A172 (cell line): Measurements from ENCODE around the gene AKAP12. TPM values are rescaled to one million over a fixed set of nuclear protein-coding genes. Genes with fewer than 3 reads are reported as not detected.
"Not testable (repeated sequence)": the region's sequence is repeated elsewhere in the genome, so short reads cannot be mapped to it uniquely, and the experiment has no call there.

Experiments
- DNase-seq: peaks from one replicate; pipeline ENCODE4 v3.0.0-alpha.2; 2015; ENCODE audit warnings: low spot score
- total RNA-seq: library from RNA; depleted of rRNA; stranded (reverse); fragments of >200 nt; shearing (Covaris generic); gene quantifications from 2 replicates; pipeline ENCODE4 v1.2.3, GENCODE V29; 2014

Gene AKAP12
- total RNA-seq, 1 experiment from 2014 or later: 172 TPM

- DNase-seq: no peak
Measured at GRCh38 chr6:151379933-151380847, 140.4 kb downstream of the AKAP12 start.

- no peak for DNase-seq
Measured at GRCh38 chr6:151380848-151381205, 141.1 kb downstream of the AKAP12 start.

- DNase-seq: no peak
Measured at GRCh38 chr6:151381722-151382121, 142.0 kb downstream of the AKAP12 start.

DNA sequence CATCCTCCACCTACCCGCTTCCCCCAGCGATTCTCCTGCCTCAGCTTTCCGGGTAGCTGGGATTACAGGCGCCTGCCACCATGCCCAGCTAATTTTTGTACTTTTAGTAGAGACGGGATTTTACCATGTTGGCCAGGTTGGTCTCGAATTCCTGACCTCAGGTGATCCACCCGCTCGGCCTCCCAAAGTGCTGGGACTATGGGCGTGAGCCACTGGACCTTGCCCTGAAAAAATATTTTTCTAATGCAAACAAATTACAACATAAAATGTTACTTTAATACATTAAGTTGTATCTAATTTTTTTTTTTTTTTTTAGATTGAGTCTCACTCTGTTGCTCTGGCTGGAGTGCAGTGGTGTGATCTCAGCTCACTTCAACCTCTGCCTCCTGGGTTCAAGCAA, 142.9 kb downstream of the AKAP12 start:
- not testable (repeated sequence) for DNase-seq

- no peak for DNase-seq
Measured at GRCh38 chr6:151384151-151384550, 144.4 kb downstream of the AKAP12 start.

GRCh38 chr6:151385177-151385576, 145.4 kb downstream of the AKAP12 start:
- DNase-seq: no peak

GRCh38 chr6:151387175-151387970, 147.6 kb downstream of the AKAP12 start:
- no peak for DNase-seq

- DNase-seq: no peak
Measured at GRCh38 chr6:151388236-151388635, 148.5 kb downstream of the AKAP12 start.

DNA sequence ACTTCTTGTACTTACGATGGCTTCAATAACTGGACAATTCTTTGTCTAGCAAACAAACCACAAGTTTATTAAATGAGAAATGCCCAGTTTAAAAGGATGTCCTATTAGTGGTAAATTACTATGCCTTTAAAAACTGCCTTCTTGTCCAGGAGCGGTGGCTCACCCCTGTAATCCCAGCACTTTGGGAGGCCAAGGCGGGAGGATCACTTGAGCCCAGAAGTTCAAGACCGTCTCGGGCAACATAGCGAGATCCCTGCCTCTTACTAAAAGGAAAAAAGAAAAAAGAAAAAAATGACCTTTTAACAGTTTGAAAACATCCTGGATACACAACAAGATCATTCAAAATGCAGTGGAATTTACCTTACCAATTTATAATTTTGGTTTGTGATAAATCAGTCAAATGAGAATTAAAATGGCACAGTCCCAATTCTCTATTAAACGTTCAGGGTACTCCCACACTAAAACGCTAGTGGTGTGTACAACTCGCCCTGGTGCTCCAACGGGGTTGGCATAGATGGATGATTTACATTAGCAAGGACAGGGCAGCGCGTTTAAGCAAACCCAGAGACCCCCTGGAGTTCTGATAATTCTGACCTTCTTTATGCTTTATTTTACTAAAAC, 149.3 kb downstream of the AKAP12 start:
- no peak for DNase-seq

DNA sequence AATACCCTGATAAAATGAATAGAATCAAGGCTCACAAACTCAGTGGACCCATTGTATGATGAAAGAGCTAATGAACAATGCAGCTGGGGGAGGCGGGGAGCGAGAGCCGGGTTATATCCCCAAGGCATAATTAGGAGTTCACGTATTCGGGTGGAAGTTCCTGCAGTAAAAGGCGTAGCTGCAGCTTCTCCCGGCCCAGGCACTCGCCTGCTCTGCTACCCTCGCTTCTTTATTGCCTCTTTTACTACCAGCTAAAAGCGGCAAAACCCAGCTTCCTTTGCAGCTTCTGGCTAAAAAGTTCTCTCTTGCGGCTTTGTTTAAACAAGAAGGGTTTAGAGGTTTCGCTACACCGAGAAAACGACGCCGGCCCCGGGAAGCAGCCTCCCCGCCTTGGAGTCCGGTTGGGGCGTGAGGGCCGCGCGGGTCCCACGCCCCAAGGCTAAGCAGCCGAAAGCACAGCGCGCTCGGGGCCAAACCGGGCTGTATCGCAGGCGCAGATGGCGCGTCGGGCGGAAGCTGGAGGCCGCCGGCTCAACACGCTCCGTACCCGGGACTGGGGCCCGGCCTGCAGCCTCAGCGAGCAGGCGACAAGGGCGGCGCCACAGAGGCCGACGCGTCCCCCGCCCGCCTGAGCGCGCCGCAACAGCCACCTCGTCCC, 150.0 kb downstream of the AKAP12 start:
- peak; percentile 49 for DNase-seq

DNA sequence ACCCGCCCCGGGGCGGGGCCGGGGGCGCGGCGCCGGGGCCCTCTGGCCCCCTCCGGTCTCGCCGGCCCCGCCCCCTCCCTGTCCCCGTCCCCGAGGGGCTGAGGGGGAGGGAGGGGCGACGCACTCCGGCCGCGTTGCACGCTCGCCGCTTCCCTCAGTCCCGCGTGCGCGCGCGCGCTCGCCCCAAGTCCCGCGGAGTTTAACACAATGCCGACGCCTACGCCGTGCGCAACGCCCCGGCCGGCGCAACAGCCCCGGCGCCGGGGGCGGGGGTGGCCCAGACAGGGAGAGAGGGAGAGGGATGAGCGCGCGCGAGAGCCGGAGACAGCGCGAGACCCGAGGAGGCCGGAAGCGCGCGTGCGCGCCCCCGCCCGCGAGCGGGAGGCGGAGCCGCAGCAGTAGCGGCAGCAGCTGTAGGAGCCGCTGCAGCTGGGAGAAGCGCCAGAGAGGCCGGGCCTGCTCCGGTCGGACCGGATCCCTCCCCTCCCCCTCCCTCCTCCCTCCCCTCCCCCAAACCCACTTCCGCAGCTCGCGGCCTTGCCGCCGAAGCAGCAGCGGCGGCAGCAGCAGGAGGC, 150.6 kb downstream of the AKAP12 start:
- DNase-seq: peak; percentile 93

DNA sequence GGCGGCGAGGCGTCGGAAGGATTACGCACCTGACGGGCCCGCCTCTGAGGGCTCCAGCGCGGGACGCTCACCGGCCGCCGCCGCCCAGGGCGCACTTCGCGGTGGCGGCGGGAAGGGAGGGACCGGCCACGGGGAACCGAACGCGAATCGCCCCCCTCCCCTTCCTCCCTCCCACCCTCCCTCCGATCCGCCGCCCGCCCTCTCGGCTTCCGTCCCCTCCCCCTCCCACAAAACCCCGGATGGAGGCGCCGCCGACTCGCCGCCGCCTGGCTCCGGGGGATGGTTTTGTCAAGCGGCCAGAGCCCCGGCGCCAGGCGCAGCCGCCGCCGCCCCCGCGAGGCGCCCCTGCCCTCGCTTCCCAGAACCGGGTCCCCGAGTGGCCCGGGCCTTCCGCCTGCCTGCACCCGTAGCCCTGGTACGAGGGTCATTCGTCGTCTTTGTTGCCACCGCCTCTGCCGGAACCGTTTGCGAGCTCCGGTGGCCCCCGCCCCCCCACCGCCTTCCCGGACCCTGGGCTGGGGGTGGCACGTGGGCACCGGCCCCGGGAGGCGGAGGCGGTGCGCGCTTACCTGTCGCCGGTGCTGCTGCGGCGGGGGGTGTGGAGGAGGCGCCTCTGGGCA, 151.2 kb downstream of the AKAP12 start:
- peak; percentile 24 for DNase-seq

DNA sequence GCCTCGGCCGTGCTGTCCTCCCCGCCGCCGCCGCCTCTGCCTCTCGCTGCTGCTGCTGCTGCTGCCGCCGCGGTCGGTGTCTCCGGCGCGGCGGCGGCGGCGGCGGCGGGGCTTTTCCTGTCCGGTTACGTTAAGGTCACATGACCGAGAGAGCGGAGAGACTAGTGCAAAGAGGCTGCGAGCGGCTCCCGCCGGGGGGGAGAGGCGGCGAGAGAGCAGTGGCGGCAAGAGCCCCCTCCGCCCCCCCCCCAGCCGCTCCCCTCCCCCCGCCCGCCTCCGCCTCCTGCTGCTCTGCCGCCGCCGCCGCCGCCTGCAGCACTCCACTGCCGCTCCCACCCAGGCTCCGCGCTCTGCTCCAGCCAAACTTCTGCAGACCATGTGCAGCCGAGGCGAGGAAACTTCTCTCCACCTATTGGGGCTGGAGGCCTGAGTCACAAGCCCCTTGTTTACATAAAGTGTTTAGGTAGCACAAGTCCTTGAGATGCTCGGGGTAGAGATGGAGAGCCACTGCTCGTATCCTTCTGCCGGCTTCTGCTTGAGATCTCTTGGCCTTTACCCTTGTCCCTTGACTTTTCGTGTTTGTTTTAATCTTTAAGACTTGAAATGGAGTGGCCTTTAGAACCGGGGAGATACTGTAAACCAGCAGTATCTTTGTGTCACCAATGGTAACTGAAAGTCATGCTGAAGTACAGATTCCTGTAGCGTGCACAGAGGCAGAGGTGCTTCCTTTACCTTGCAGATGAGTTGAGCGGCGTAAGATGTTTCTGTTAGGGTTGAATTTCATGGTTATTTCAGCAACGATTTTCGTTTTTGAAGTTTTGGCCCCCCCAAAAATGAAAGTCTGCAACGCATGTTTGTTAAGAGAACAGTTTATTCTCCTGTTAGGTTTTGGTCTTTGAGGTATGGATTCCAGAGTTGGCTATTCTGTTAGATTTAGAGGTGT, 152.0 kb downstream of the AKAP12 start, which contains the start of gene ZBTB2:
Gene ZBTB2, minus strand, starts transcription at position 89 of the 943 bp plus-strand sequence. CDS start 17,922 bp downstream, outside the sequence.
- peak; percentile 44 for DNase-seq

GRCh38 chr6:151392427-151392826, 152.7 kb downstream of the AKAP12 start:
- DNase-seq: no peak

- DNase-seq: no peak
Measured at GRCh38 chr6:151393410-151393809, 153.6 kb downstream of the AKAP12 start.

- no peak for DNase-seq
Measured at GRCh38 chr6:151399679-151400078, 159.9 kb downstream of the AKAP12 start.

DNA sequence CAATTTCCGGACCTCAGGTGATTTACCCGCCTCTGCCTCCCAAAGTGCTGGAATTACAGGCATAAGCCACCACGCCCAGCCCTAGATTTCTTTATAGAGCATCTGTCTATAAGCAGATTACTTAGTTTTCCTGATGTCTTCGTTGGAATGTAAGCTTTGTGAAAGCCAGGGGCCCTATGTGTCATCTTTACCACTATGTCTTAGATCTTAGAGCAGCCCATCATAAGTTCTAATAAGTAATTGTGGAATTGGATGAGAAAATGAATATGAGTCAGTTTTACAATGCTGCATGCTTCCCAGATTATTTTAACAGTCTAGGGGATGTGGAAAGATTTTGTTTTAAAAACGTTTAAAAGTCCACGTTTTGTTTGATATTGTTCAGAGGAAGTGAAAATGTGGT, 160.7 kb downstream of the AKAP12 start:
- peak; percentile 29 for DNase-seq

- DNase-seq: no peak
Measured at GRCh38 chr6:151402228-151402627, 162.5 kb downstream of the AKAP12 start.

DNA sequence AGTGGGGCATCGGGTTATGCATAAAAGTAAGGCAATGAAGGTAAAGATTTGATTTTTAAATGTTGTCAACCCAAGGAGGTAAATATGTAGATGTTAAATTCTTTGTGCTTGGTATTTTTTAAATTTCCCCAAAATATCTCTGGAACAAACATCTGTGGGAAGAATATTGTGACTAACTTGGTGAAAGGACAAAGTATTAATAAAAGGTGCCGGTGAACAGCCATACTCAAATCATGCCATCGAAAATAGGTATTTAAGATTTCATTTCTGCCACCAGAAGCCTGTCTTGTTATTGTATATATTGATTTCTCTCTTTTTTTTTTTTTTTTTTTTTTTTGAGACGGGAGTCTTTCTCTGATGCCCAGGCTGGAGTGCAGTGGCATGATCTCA, 164.1 kb downstream of the AKAP12 start:
- no peak for DNase-seq
